Tibial artery (tissue), 4 donors: ENCODE results near the gene RASSF6.

ENCODE experiments used
- DNase-seq, 2 donors: peaks; one replicate each; pipeline ENCODE4 v3.0.0-alpha.2; 2019
- H3K27ac ChIP-seq, 2 donors: fragments of 200-600 bp; sonication (generic) in 1 of 2; 1 replicate in 1 of 2; 2 replicates in 1 of 2; pipeline ENCODE4 v1.5.1; 2018 to 2019; ENCODE audit warnings: mild to moderate bottlenecking in 1 of 2
- H3K27me3 ChIP-seq, 2 donors: fragments of 200-600 bp; sonication (generic) in 1 of 2; one replicate each; pipeline versions ENCODE4 v1.5.1 to v1.6.0; 2016 to 2019
- H3K36me3 ChIP-seq, 3 donors: fragments of 200-600 bp; sonication (generic) in 2 of 3; one replicate each; pipeline ENCODE4 v1.5.1; 2016 to 2019; ENCODE audit warnings: mild to moderate bottlenecking in 2 of 3
- H3K4me1 ChIP-seq, 4 donors: fragments of 200-600 bp; sonication (generic) in 2 of 4; 1 replicate in 3 of 4; 2 replicates in 1 of 4; pipeline ENCODE4 v1.5.1; 2016 to 2019
- H3K4me3 ChIP-seq, 2 donors: fragments of 200-600 bp; sonication (generic) in 1 of 2; 1 replicate in 1 of 2; 2 replicates in 1 of 2; pipeline ENCODE4 v1.5.1; 2018 to 2019; ENCODE audit warnings: mild to moderate bottlenecking in 2 of 2
- H3K9me3 ChIP-seq, 3 donors: fragments of 200-600 bp; sonication (generic) in 1 of 3; one replicate each; pipeline ENCODE4 v1.5.1; 2016 to 2019
- CTCF ChIP-seq, 2 experiments: fragments of 200-600 bp in 1 of 2; fragments of 450-650 bp in 1 of 2; IDR thresholded peaks; one replicate each; pipeline ENCODE4 v1.5.1; 2017 to 2019; ENCODE audit warnings: antibody characterized with exemption in 2 of 2, mild to moderate bottlenecking in 1 of 2, moderate library complexity in 1 of 2
- intact Hi-C: fragments of 100-400 bp; cut with DNase I; formaldehyde crosslinking; loops from one replicate; pipeline ENCODE4 v1.15.0; 2023; ENCODE audit warnings: low total_unique reads

RASSF6 gene

GRCh38 chr4:73525611-73526010, 94.6 kb downstream of the RASSF6 start:
- intact Hi-C loops, result no loop called here
- TF ChIP-seq CTCF (IDR thresholded peaks at IDR 0.05), result no peak
- peaks cover 0 to 15% (median 2%) of the 10 kb centered on the region in 4 donors for H3K4me1 ChIP-seq

GRCh38 chr4:73523126-73523525, 97.1 kb downstream of the RASSF6 start:
- intact Hi-C loops, result no loop called here
- Histone ChIP-seq H3K27ac (no peak overlapping the region), H3K4me3 (no peak overlapping the region), H3K36me3 (no peaks in the 10 kb centered on the region), H3K9me3 (no peaks in the 10 kb centered on the region), H3K4me1 (peaks cover 0 to 15% (median 2%) of the 10 kb centered on the region in 4 donors), H3K27me3 (no peaks in the 10 kb centered on the region)
- TF ChIP-seq CTCF (IDR thresholded peaks at IDR 0.05), result no peak
- no peak for DNase-seq

More at GRCh38 chr4:73525611-73526010, 94.6 kb downstream of the RASSF6 start:
- H3K4me3 ChIP-seq, result no peak overlapping the region
- H3K36me3 ChIP-seq, result no peaks in the 10 kb centered on the region
- no peak for DNase-seq
- H3K27me3 ChIP-seq, result no peaks in the 10 kb centered on the region
- H3K27ac ChIP-seq, result no peak overlapping the region
- no peaks in the 10 kb centered on the region for H3K9me3 ChIP-seq
